CD4-positive, alpha-beta T cell (primary cell): ENCODE results near the gene NOX1. TPM values are rescaled to one million over a fixed set of nuclear protein-coding genes. Genes with fewer than 3 reads are reported as not detected.

Experiments
- ATAC-seq: fragments of 200-7000 bp; cut with Tn5 transposase; one replicate; pipeline ENCODE4 v1.10.0; 2022; ENCODE audit warnings: mild to moderate bottlenecking; ENCODE audit not compliant: poor library complexity
- CTCF ChIA-PET: fragments of 350-600 bp; sonication (Branson Sonifier 250); formaldehyde crosslinking; loops from one replicate; lab custom pipeline; 2021; ENCODE audit warnings: antibody characterized with exemption, inconsistent platforms; lab: Charles Lee
- POLR2A ChIA-PET: fragments of 350-600 bp; sonication (Branson Sonifier 250); formaldehyde crosslinking; loops from one replicate; lab custom pipeline; 2021; ENCODE audit warnings: antibody characterized with exemption, inconsistent platforms; lab: Charles Lee
- DNase-seq, 14 experiments: peaks; one replicate each; pipeline ENCODE4 v3.0.0-alpha.2; 2013 to 2020; ENCODE audit warnings: mixed read lengths in 2 of 14
- H3K27ac ChIP-seq, 2 donors: one replicate each; pipeline versions ENCODE4 v1.5.1 to v1.7.0; 2013; ENCODE audit warnings: low read length in 2 of 2, low read depth in 1 of 2, mild to moderate bottlenecking in 1 of 2
- H3K27me3 ChIP-seq, 2 experiments: 1 replicate in 1 of 2; 2 replicates in 1 of 2; pipeline versions ENCODE4 v1.6.1 to v1.7.0; 2013; ENCODE audit warnings: low read length in 2 of 2, control low read depth in 1 of 2, mild to moderate bottlenecking in 1 of 2, moderate library complexity in 1 of 2; ENCODE audit not compliant: insufficient read depth in 2 of 2, control insufficient read depth in 1 of 2
- H3K36me3 ChIP-seq: one replicate; pipeline ENCODE4 v1.6.1; 2013; ENCODE audit warnings: low read length, control low read depth; ENCODE audit not compliant: insufficient read depth
- H3K4me1 ChIP-seq: one replicate; pipeline ENCODE4 v1.6.1; 2013; ENCODE audit warnings: low read length, control low read depth; ENCODE audit not compliant: insufficient read depth
- H3K4me3 ChIP-seq: one replicate; pipeline ENCODE4 v1.5.1; 2013; ENCODE audit warnings: mild to moderate bottlenecking, low read length, moderate library complexity
- H3K9me3 ChIP-seq, 2 experiments: 1 replicate in 1 of 2; 2 replicates in 1 of 2; pipeline versions ENCODE4 v1.6.1 to v1.7.0; 2013; ENCODE audit warnings: low read length in 2 of 2, mild to moderate bottlenecking in 2 of 2, control low read depth in 1 of 2, moderate library complexity in 1 of 2; ENCODE audit not compliant: control insufficient read depth in 1 of 2, insufficient read depth in 1 of 2
- H3K27ac Mint-ChIP-seq: one replicate; pipeline ENCODE4 v1.8.0; 2020; ENCODE audit warnings: mixed read lengths
- H3K27me3 Mint-ChIP-seq: one replicate; pipeline ENCODE4 v1.8.0; 2021; ENCODE audit warnings: mixed read lengths
- H3K36me3 Mint-ChIP-seq: one replicate; pipeline ENCODE4 v1.8.0; 2021; ENCODE audit warnings: low read depth, mixed read lengths
- H3K4me1 Mint-ChIP-seq: one replicate; pipeline ENCODE4 v1.8.0; 2021; ENCODE audit warnings: low read depth, mixed read lengths
- H3K4me3 Mint-ChIP-seq: one replicate; pipeline ENCODE4 v1.8.0; 2020; ENCODE audit warnings: mild to moderate bottlenecking, mixed read lengths
- H3K9me3 Mint-ChIP-seq: one replicate; pipeline ENCODE4 v1.8.0; 2020; ENCODE audit warnings: mixed read lengths
- CTCF ChIP-seq: fragments of 200-600 bp; IDR thresholded peaks from one replicate; pipeline ENCODE4 v1.8.0; 2022; ENCODE audit warnings: antibody characterized with exemption, mild to moderate bottlenecking
- intact Hi-C, 2 experiments: fragments of 100-400 bp; cut with DNase I in 1 of 2; cut with micrococcal nuclease in 1 of 2; formaldehyde crosslinking; loops; one replicate each; pipeline versions ENCODE4 v1.15.1 to v1.9.0; 2023 to 2025; cut with DNase I, micrococcal nuclease
- total RNA-seq, 174 experiments: library from RNA in 2 of 174; stranded (reverse) in 2 of 174; gene quantifications; one replicate each; pipeline ENCODE4 v1.2.3 and lab custom pipeline; 2021 to 2026

Gene NOX1
- total RNA-seq, 2 experiments from 2014 or later, result 0.36 TPM; not detected in 1

GRCh38 chrX:100911731-100912130 is 37.6 kb upstream of the NOX1 start:
- DNase-seq, result no peak
- intact Hi-C loops, result no loop called here
- CTCF ChIA-PET, result no interaction called here
- Histone ChIP-seq H3K4me1 (no peaks in the 10 kb centered on the region), H3K36me3 (no peaks in the 10 kb centered on the region), H3K27ac (no peak overlapping the region), H3K9me3 (no peaks in the 10 kb centered on the region), H3K27me3 (no peaks in the 10 kb centered on the region), H3K4me3 (no peak overlapping the region)
- POLR2A ChIA-PET, result no interaction called here
- no peak overlapping the region for H3K4me3 Mint-ChIP-seq
- H3K27ac Mint-ChIP-seq, result no peak overlapping the region
- no peaks in the 10 kb centered on the region for H3K4me1 Mint-ChIP-seq
- no peak for TF ChIP-seq CTCF
- no peaks in the 10 kb centered on the region for H3K36me3 Mint-ChIP-seq
- H3K9me3 Mint-ChIP-seq, result no peaks in the 10 kb centered on the region
- no peaks in the 10 kb centered on the region for H3K27me3 Mint-ChIP-seq
- ATAC-seq, result no peak

GRCh38 chrX:100905620-100906019 is 31.5 kb upstream of the NOX1 start:
- CTCF ChIA-PET, result no interaction called here
- Histone ChIP-seq H3K36me3 (no peaks in the 10 kb centered on the region), H3K27ac (no peak overlapping the region), H3K4me1 (no peaks in the 10 kb centered on the region), H3K4me3 (no peak overlapping the region), H3K27me3 (no peaks in the 10 kb centered on the region), H3K9me3 (no peaks in the 10 kb centered on the region)
- no peaks in the 10 kb centered on the region for H3K27me3 Mint-ChIP-seq
- TF ChIP-seq CTCF, result no peak
- intact Hi-C loops, result no loop called here
- H3K4me3 Mint-ChIP-seq, result no peak overlapping the region
- no peak for ATAC-seq
- POLR2A ChIA-PET, result no interaction called here
- H3K36me3 Mint-ChIP-seq, result no peaks in the 10 kb centered on the region
- no peaks in the 10 kb centered on the region for H3K9me3 Mint-ChIP-seq
- H3K27ac Mint-ChIP-seq, result no peak overlapping the region
- no peaks in the 10 kb centered on the region for H3K4me1 Mint-ChIP-seq
- DNase-seq, result no peak

- no peak for TF ChIP-seq CTCF
- no peak for ATAC-seq
- intact Hi-C loops, result no loop called here
Observed at GRCh38 chrX:100904433-100904832, 30.3 kb upstream of the NOX1 start.

More at GRCh38 chrX:100904433-100904832, 30.3 kb upstream of the NOX1 start:
- ChIA-PET CTCF (no interaction called here), POLR2A (no interaction called here)
- Histone ChIP-seq H3K4me3 (no peak overlapping the region), H3K4me1 (no peaks in the 10 kb centered on the region), H3K36me3 (no peaks in the 10 kb centered on the region), H3K27me3 (no peaks in the 10 kb centered on the region), H3K27ac (no peak overlapping the region), H3K9me3 (no peaks in the 10 kb centered on the region)
- Mint-ChIP-seq H3K27me3 (no peaks in the 10 kb centered on the region), H3K36me3 (no peaks in the 10 kb centered on the region), H3K9me3 (no peaks in the 10 kb centered on the region), H3K4me3 (no peak overlapping the region), H3K27ac (no peak overlapping the region), H3K4me1 (no peaks in the 10 kb centered on the region)
- no peak for DNase-seq
